HepG2 (cell line): ENCODE results near the gene SELENOS. TPM values are rescaled to one million over a fixed set of nuclear protein-coding genes. Genes with fewer than 3 reads are reported as not detected.

Experiments used
- ATAC-seq: fragments of 200-7000 bp; cut with Tn5 transposase; 3 replicates; pipeline ENCODE4 v1.9.1; 2020; ENCODE audit warnings: mild to moderate bottlenecking, moderate library complexity
- BruUV-seq: library from RNA; stranded (reverse); fragments of 400-500 nt; replicated peaks from 2 replicates; lab custom pipeline; 2021; lab: Mats Ljungman, UMichigan
- CTCF ChIA-PET: fragments of 300-600 bp; formaldehyde crosslinking; extraction: SDS; loops from one replicate; lab custom pipeline; 2021; ENCODE audit warnings: low total read pairs, inconsistent platforms, low intra/inter-chr PET ratio; lab: Yijun Ruan, JAX
- POLR2A ChIA-PET: fragments of 350-600 bp; sonication (Branson Sonifier 250); formaldehyde crosslinking; loops from one replicate; lab custom pipeline; 2020; ENCODE audit warnings: antibody characterized with exemption, inconsistent platforms; lab: Yijun Ruan, JAX
- DNase-seq: peaks from one replicate; pipeline ENCODE4 v3.0.0-alpha.2; 2015; ENCODE audit warnings: low spot score
- FAIRE-seq: peaks from 3 replicates; lab custom pipeline; 2011; peaks lifted over from hg19 to GRCh38; lab: Jason Lieb, UNC
- H2AFZ ChIP-seq: one replicate; pipeline ENCODE4 v1.6.1; 2011; ENCODE audit warnings: low read length, inconsistent platforms
- H3K27ac ChIP-seq: fragments of 300-600 bp; 3 replicates; pipeline ENCODE4 v1.8.0; 2011; ENCODE audit warnings: mixed run types, mild to moderate bottlenecking, mixed read lengths, low read length, inconsistent platforms; ENCODE audit not compliant: insufficient read depth; ENCODE audit errors: extremely low read length
- H3K27me3 ChIP-seq, 2 experiments: fragments of 200-600 bp in 1 of 2; 2 replicates in 1 of 2; 3 replicates in 1 of 2; pipeline versions ENCODE4 v1.6.0 to v1.8.0; 2011; ENCODE audit warnings: low read length in 2 of 2, mild to moderate bottlenecking in 2 of 2, moderate library complexity in 2 of 2, inconsistent platforms in 1 of 2; ENCODE audit not compliant: insufficient read depth in 2 of 2, control insufficient read depth in 1 of 2
- H3K36me3 ChIP-seq, 2 experiments: fragments of 200-600 bp in 1 of 2; replicated peaks in 1 of 2; 2 replicates in 1 of 2; 3 replicates in 1 of 2; pipeline versions ENCODE4 v1.5.1 to v1.8.0; 2011; ENCODE audit warnings: low read length in 2 of 2, inconsistent platforms in 1 of 2; ENCODE audit not compliant: insufficient read depth in 2 of 2, control insufficient read depth in 1 of 2
- H3K4me1 ChIP-seq: 2 replicates; pipeline ENCODE4 v1.5.1; 2012; ENCODE audit warnings: low read length, inconsistent platforms; ENCODE audit not compliant: insufficient read depth
- H3K4me2 ChIP-seq: 2 replicates; pipeline ENCODE4 v1.6.0; 2011; ENCODE audit warnings: low read depth, low read length, inconsistent platforms
- H3K4me3 ChIP-seq, 3 experiments: fragments of 200-600 bp in 1 of 3; sonication (generic), shearing (Covaris generic) in 1 of 3; replicated peaks in 1 of 3; 2 replicates each; pipeline ENCODE4 v1.5.1; 2011 to 2016; ENCODE audit warnings: low read length in 3 of 3, inconsistent platforms in 2 of 3, low read depth in 2 of 3, mild to moderate bottlenecking in 2 of 3, control low read depth in 1 of 3, mixed read lengths in 1 of 3; ENCODE audit not compliant: insufficient read depth in 1 of 3
- H3K79me2 ChIP-seq: one replicate; pipeline ENCODE4 v1.6.1; 2011; ENCODE audit warnings: low read length, inconsistent platforms; ENCODE audit not compliant: insufficient read depth
- H3K9ac ChIP-seq: 2 replicates; pipeline ENCODE4 v1.6.0; 2011; ENCODE audit warnings: mild to moderate bottlenecking, low read depth, low read length, inconsistent platforms; ENCODE audit not compliant: insufficient read depth
- H3K9me3 ChIP-seq: 2 replicates; pipeline ENCODE4 v1.5.1; 2012; ENCODE audit warnings: mild to moderate bottlenecking, low read length
- H4K20me1 ChIP-seq: 2 replicates; pipeline ENCODE4 v1.6.0; 2011; ENCODE audit warnings: inconsistent platforms, mild to moderate bottlenecking, low read length, moderate library complexity; ENCODE audit not compliant: insufficient read depth
- JUN ChIP-seq: sonication (generic); formaldehyde crosslinking; IDR thresholded peaks from 2 replicates; pipeline ENCODE4 v1.4.0; 2020; ENCODE audit warnings: mild to moderate bottlenecking, missing genetic modification reagents
- KAT8 ChIP-seq: IDR thresholded peaks from 2 replicates; pipeline ENCODE4 v1.6.1; 2016; ENCODE audit warnings: missing genetic modification reagents, missing compliant biosample characterization
- SMARCE1 ChIP-seq: fragments of 450-650 bp; IDR thresholded peaks from 2 replicates; pipeline ENCODE4 v1.6.1; 2017; ENCODE audit warnings: borderline replicate concordance
- THAP9 ChIP-seq: sonication (generic); formaldehyde crosslinking; IDR thresholded peaks from 2 replicates; pipeline ENCODE4; 2020; ENCODE audit warnings: missing genetic modification reagents, mild to moderate bottlenecking, borderline replicate concordance
- ZBTB33 ChIP-seq: sonication (generic); formaldehyde crosslinking; IDR thresholded peaks from 2 replicates; pipeline ENCODE4 v1.4.0; 2020; ENCODE audit warnings: missing genetic modification reagents
- ZMAT3 ChIP-seq: sonication (generic); formaldehyde crosslinking; conservative IDR thresholded peaks from 2 replicates; pipeline ENCODE4 v1.7.0; 2021; ENCODE audit warnings: missing genetic modification reagents
- ZNF263 ChIP-seq: sonication (generic); formaldehyde crosslinking; IDR thresholded peaks from 2 replicates; pipeline ENCODE4 v1.4.0; 2020; ENCODE audit warnings: missing genetic modification reagents
- ZNF597 ChIP-seq: sonication (generic); formaldehyde crosslinking; IDR thresholded peaks from 2 replicates; pipeline ENCODE4 v1.5.0; 2020; ENCODE audit warnings: missing genetic modification reagents
- ZNF607 ChIP-seq: sonication (generic); formaldehyde crosslinking; IDR thresholded peaks from 2 replicates; pipeline ENCODE4 v1.5.1; 2020; ENCODE audit warnings: missing genetic modification reagents, mild to moderate bottlenecking, borderline replicate concordance
- ZNF687 ChIP-seq: sonication (generic); formaldehyde crosslinking; IDR thresholded peaks from 2 replicates; pipeline ENCODE4 v1.5.1; 2020; ENCODE audit warnings: mild to moderate bottlenecking, missing genetic modification reagents, moderate library complexity
- ZNF772 ChIP-seq: sonication (generic); formaldehyde crosslinking; IDR thresholded peaks from 2 replicates; pipeline ENCODE4 v1.5.0; 2020; ENCODE audit warnings: mild to moderate bottlenecking, missing genetic modification reagents
- WGBS: methylation state at CpG from one replicate; pipeline ENCODE4 v1.1.6; 2017; ENCODE audit warnings: low lambda C conversion rate; 5-methylcytosine and 5-hydroxymethylcytosine counted together
- in situ Hi-C: cut with HindIII; loops from 2 replicates; pipeline ENCODE4 v1.10.0; 2017; ENCODE audit warnings: low pct_unique_long_range_greater_than_20kb; ENCODE audit not compliant: extremely low pct_ligation_motif_present
- intact Hi-C: fragments of 100-400 bp; cut with micrococcal nuclease; formaldehyde crosslinking; loops from one replicate; pipeline ENCODE4 v1.10.0; 2022; ENCODE audit not compliant: unreplicated experiment
- polyA plus RNA-seq, 8 experiments: library from polyadenylated mRNA; depleted of rRNA in 3 of 8; stranded (reverse) in 7 of 8; unstranded in 1 of 8; fragments of >200 nt; fragmentation: Illumina TruSeq in 4 of 8; extraction: Trizol in 4 of 8; gene quantifications; 2 replicates each; pipeline versions ENCODE4 v1.2.1 to v1.2.3, GENCODE V29; 2011 to 2016; ENCODE audit warnings: low read depth in 4 of 8, missing spikeins in 1 of 8, mixed read lengths in 1 of 8; ENCODE audit not compliant: insufficient read depth in 1 of 8
- total RNA-seq, 5 experiments: library from RNA; depleted of rRNA; stranded (reverse); fragments of >200 nt; fragmentation: Illumina TruSeq; extraction: Trizol; gene quantifications; 2 replicates each; pipeline ENCODE4 v1.2.3, GENCODE V29; 2016; ENCODE audit warnings: low read depth in 1 of 5

The SELENOS gene
- total and polyA plus RNA-seq, 2 of the 13 experiments (the other 11 are each of a cell fraction or from before 2014, with no cell fraction given): 63.0 to 66.1 TPM

- peak; percentile 25 for TF ChIP-seq ZNF687 (CRISPR knock-in tag)
- TF ChIP-seq, all 625 proteins: peak for 1
Measured at GRCh38 chr15:101323793-101324523, 46.7 kb upstream of the SELENOS start (continued).

- no peak for ATAC-seq
- Histone ChIP-seq H3K4me1 (peaks cover 26% of the 10 kb centered on the region), H3K9ac (no peak overlapping the region), H2AFZ (no peak overlapping the region), H3K27me3 (no peaks in the 10 kb centered on the region), H3K27ac (no peak overlapping the region), H3K79me2 (no peaks in the 10 kb centered on the region), H4K20me1 (no peaks in the 10 kb centered on the region), H3K4me3 (no peak overlapping the region), H3K4me2 (no peak overlapping the region), H3K36me3 (peaks cover 21 to 72% of the 10 kb centered on the region in 2 experiments; a peak in 4 of 5 replicates), H3K9me3 (no peaks in the 10 kb centered on the region)
- no peak for DNase-seq
- ChIA-PET CTCF (no interaction called here), POLR2A (no interaction called here)
- 96% methylated on average over 11 of the region's 17 CpGs for WGBS
- intact Hi-C loops (no loop called here), in situ Hi-C loops (no loop called here)
- FAIRE-seq: no peak
- no TSS peak for BruUV-seq
- no peak for TF ChIP-seq ZNF772 (CRISPR knock-in tag)
- TF ChIP-seq ZMAT3 (CRISPR knock-in tag): no peak
- TF ChIP-seq JUN: no peak
- TF ChIP-seq ZNF607 (CRISPR knock-in tag): no peak
- TF ChIP-seq ZNF597 (CRISPR knock-in tag): no peak
- no peak for TF ChIP-seq THAP9
- no peak for TF ChIP-seq ZBTB33 (CRISPR knock-in tag)
- no peak for TF ChIP-seq KAT8 (CRISPR knock-in tag)
- no peak for TF ChIP-seq ZNF263 (CRISPR knock-in tag)
- no peak for TF ChIP-seq SMARCE1
Measured at GRCh38 chr15:101322854-101323477, 45.7 kb upstream of the SELENOS start.
